Activated CD8-positive, alpha-beta memory T cell treated with anti-CD3 and anti-CD28 coated beads, Interleukin-2, amount 50 U/mL, for 24 hours (primary cell): Measurements from ENCODE around the gene TPMT.
"Not testable (repeated sequence)": the region's sequence is repeated elsewhere in the genome, so short reads cannot be mapped to it uniquely, and the experiment has no call there.

ENCODE experiments used
- DNase-seq: peaks from one replicate; pipeline ENCODE4 v3.0.0-alpha.2; 2020; ENCODE audit errors: extremely low read depth

The TPMT gene

GRCh38 chr6:18154507-18155149 is at the start of gene TPMT:
TPMT (minus strand) TSS chr6:18155077; CDS start chr6:18149127, 5,950 bp downstream.
- no peak for DNase-seq

GRCh38 chr6:18203786-18204185 is 48.9 kb upstream of the TPMT start:
- no peak for DNase-seq

GRCh38 chr6:18192026-18192425 is 37.1 kb upstream of the TPMT start:
- DNase-seq, result no peak

GRCh38 chr6:18189196-18189595 is 34.3 kb upstream of the TPMT start:
- DNase-seq, result no peak

- no peak for DNase-seq
Observed at GRCh38 chr6:18187701-18188100, 32.8 kb upstream of the TPMT start.

GRCh38 chr6:18186540-18187250 is 31.8 kb upstream of the TPMT start:
- no peak for DNase-seq

- no peak for DNase-seq
Observed at GRCh38 chr6:18186033-18186432, 31.2 kb upstream of the TPMT start.

GRCh38 chr6:18185624-18186023 is 30.7 kb upstream of the TPMT start:
- DNase-seq, result no peak

- no peak for DNase-seq
Observed at GRCh38 chr6:18183766-18184165, 28.9 kb upstream of the TPMT start.

GRCh38 chr6:18182568-18182967 is 27.7 kb upstream of the TPMT start:
- no peak for DNase-seq

- no peak for DNase-seq
Observed at GRCh38 chr6:18179770-18180356, 25.0 kb upstream of the TPMT start.

- no peak for DNase-seq
Observed at GRCh38 chr6:18178960-18179615, 24.2 kb upstream of the TPMT start.

- DNase-seq, result no peak
Observed at GRCh38 chr6:18177286-18177965, 22.5 kb upstream of the TPMT start.

GRCh38 chr6:18176198-18176597 is 21.3 kb upstream of the TPMT start:
- DNase-seq, result not testable (repeated sequence)

GRCh38 chr6:18171871-18172270 is 17.0 kb upstream of the TPMT start:
- DNase-seq, result no peak

GRCh38 chr6:18168264-18168663 is 13.4 kb upstream of the TPMT start:
- no peak for DNase-seq

GRCh38 chr6:18166312-18167036 is 11.6 kb upstream of the TPMT start:
- DNase-seq, result no peak

- no peak for DNase-seq
Observed at GRCh38 chr6:18165751-18166150, 10.9 kb upstream of the TPMT start.

- DNase-seq, result no peak
Observed at GRCh38 chr6:18162401-18162800, 7.5 kb upstream of the TPMT start.

- no peak for DNase-seq
Observed at GRCh38 chr6:18161431-18161830, 6.6 kb upstream of the TPMT start.

- no peak for DNase-seq
Observed at GRCh38 chr6:18160911-18161310, 6.0 kb upstream of the TPMT start.
